Measurements from ENCODE around the gene PIEZO2.

GRCh38 chr18:11095211-11095610 lies 54.2 kb downstream of the PIEZO2 start:
- TF ChIP-seq CTCF (IDR thresholded peaks at IDR 0.05; ENCODE audit: poor library complexity): no peak
- TF ChIP-seq EZH2 (IDR thresholded peaks at IDR 0.05; ENCODE audit: borderline replicate concordance): no peak
- no peak for TF ChIP-seq EZH2phosphoT487 (IDR thresholded peaks at IDR 0.05; ENCODE audit: low read depth, severe bottlenecking, unreplicated experiment)

All from hepatocyte (in vitro differentiated cells).